Sciatic nerve (tissue), 2 donors: Measurements from ENCODE around the gene AOAH. TPM values are rescaled to one million over a fixed set of nuclear protein-coding genes. Genes with fewer than 3 reads are reported as not detected.
A peak's percentile ranks its signal among the peaks of the same experiment; 100 is the strongest.

Experiments used
- ATAC-seq: fragments of 200-7000 bp; cut with Tn5 transposase; one replicate; pipeline ENCODE4 v1.9.1; 2020; ENCODE audit warnings: mild to moderate bottlenecking, moderate library complexity
- DNase-seq: peaks from one replicate; pipeline ENCODE4 v3.0.0-alpha.2; 2020; ENCODE audit warnings: low spot score
- intact Hi-C: fragments of 100-400 bp; cut with DNase I; formaldehyde crosslinking; loops from one replicate; pipeline ENCODE4 v1.14.2; 2022
- total RNA-seq: library from RNA; stranded (reverse); fragmentation: NEBNext Ultra II Directional; extraction: Animal tissue kit (Norgen Biotek cat#: 25700); gene quantifications from one replicate; pipeline ENCODE4 v1.2.1, GENCODE V29; 2021
- donor health status: DM: no; HTN: no; CAD: no.
- donor health status: DM: no; HTN: no; CAD: no.

The AOAH gene
- total RNA-seq, 1 donor from 2014 or later: 20.6 TPM

DNA sequence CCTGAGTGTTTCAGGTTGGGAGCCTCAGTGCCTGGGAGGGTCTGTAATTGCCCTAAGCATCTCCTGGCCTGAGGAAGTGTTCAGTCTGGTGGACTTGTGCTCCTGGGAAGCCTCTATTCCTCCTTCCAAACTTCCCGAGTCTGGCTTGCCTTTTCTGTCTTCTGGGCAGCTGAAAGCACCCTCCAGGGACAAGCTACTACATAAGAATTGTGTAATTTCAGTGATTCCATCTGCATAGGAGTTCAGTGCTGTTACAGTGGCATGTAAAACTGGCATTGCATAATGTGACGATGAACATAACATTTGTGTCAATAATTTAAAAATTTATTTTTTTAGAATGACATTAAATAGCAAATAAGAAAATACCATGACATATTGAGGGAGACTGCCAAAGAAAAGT lies 109.3 kb downstream of the AOAH start:
- DNase-seq (no peak), ATAC-seq (peak; percentile 59)
- intact Hi-C loops: no loop called here

DNA sequence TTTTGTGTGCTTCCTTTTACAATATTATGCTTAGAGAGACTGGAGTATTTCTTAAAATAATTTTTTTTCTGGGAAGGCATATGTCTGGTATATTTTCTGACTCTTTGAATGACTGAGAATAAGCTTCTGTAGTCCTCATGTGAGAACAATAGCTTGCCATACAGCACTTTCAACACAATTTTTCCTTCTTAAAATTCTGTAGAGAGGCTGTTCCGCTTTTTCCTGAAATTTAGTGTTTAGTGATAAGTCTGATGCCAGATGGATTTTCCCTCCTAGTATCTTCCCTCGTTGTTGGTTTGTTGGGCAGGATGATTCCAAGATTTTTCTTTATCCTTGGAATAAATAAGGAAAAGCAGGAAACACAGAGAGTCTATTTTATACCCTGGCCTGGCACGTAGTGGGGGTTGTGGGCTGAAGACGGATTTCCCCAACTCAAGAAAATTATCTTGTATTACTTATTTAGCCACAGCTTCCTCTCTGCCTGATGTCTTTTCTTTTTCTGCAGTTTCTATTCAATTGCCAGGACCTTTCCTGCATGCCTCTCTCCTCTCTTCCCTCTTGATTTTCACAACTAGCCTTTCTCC lies 111.2 kb downstream of the AOAH start:
- intact Hi-C loops: no loop called here
- no peak for DNase-seq
- ATAC-seq: no peak

DNA sequence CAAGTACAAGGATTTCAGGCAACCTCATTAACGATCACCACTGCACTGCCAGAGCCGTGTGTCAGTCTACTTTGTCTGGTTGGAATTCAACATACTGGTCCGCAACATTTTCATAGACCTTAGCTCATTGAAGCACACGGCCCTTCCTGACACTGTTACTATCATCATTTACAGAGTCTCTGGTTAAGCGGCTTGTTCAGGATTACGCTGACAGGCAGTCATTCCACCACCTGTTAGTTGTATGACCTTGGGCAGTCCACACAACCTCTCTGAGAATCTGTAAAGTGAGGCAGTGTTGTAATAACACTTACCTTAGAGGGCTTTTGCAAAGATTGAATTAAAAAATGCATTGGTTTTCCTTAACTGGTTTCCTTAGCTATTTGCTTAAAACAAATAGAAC lies 112.6 kb downstream of the AOAH start:
- ATAC-seq (no peak), DNase-seq (no peak)
- intact Hi-C loops: no loop called here

DNA sequence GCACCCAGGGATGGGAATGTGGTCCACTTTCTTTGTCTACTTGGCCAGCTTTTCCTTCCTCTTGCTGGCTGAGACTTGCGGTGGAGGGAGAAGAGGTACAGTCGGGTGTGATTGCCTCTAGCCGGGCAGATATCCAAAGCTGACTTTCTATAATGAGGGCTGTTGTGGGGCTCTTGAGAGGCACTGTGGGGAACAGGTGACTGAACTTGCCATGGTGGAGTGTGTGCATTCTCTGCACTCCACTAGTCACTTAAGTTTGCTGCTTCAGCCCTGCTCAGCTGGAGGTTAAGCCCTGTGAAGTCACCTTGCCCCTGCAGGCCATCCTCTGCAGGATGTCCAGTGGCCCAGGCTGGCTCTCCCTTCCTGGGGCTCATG lies 116.6 kb downstream of the AOAH start:
- intact Hi-C loops: no loop called here
- DNase-seq (no peak), ATAC-seq (no peak)

DNA sequence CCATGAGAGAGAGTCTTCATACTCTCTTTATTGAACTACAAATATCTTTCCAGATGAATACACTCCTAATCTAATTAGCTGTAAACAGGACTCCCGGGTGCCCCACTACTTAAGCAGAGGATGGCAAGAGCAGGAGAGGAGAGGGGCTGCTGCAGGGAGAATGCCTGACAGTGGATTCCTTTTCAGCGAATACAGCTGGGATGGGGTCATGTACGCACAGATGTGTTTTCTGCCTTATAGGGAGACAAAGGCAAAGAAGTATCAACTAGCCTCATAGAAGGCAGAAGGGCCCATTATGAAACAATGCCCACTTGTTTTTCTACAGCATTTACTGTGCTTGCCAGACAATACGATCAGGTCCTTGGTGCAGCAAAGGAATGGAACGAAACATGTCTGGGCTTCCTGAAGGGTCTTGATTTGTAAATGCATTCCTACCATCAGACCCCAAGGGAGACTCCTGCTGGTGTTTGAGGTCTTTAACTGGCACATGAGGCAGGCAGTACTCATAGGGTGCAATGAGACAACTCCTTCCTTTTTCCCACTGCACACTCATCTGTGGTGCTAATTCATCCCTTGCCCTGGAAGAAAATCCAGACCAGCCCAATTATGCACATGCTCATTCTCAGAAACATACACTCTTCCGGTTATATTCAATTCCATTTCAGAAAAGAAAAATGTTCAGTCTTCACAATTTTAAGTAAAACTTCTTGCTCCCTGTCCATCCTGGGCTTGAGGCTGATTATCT lies 117.1 kb downstream of the AOAH start:
- intact Hi-C loops: no loop called here
- ATAC-seq: no peak
- DNase-seq: no peak

DNA sequence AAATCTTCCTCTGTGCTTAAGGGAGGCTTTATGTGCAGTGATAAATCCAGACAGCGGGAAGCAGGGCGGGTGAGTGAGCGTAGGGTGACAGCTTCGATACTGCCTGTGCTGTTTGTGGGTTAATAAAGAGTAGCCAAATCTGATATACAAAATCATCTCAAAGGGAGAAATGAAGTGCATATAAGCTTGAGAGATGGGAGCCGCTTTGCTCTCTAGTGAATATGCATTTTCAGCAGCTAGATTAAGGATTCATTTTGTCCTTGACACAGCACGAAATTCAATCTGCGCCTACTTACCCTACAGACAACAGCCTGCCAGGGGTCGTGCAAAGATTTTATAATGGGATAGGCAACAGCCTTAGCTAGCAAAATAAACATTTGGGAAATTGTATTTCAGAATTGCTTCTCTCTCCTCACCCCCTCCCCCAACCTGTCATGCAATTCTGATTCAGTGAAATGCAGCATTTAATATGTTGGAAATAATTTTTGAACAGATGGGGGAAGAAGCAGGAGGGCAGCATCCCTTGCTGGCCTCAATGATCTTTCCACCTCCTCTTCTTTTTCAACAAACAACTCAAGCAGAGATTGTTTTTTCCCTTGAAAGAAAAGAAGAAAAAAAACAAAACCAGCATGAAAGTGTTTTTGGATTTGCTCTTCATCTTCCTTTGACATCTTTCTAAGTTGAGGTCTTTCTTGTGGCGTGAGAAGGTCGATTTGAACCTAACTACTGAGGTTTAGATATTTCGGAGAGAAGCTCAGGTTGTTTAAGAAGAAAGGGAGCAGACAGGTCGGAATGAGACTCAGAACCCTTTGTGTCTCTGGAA lies 117.9 kb downstream of the AOAH start:
- DNase-seq (no peak), ATAC-seq (no peak)
- intact Hi-C loops: no loop called here

DNA sequence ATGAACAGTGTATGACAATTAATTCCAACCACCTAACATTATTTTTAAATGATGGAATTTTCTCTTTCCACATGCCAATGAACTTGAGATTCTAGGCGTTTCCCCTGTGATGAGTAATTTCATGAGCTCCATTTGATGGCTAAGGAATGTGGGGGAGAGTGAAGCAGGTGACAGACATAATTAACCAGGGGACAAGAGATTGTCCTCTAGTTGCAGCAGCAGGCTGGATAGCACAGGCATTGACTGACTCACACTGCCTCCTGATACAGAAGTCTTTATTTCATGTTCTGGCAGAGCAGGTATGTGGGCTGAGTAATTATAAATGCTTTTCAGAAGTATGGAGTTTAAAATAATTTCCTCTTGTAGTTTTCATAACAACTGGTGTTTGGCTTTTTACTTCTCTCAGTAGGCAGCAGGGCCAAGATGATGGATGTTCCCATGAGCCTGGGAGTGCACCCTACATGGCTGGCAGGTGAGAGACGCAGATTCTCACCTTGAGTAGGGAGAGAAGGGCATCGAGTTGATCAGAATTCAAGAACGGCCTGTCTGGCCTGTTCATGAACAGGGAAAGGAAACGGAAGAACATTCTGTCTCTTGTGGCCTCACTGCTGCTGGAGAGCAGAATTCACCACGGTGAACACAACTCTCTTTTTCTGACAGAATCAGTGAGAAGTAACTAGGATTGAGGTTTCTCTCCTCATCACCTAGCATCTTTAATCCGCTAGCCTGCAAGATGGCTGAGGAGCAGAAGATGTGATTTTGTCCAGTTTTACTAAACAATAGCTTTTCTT lies 118.8 kb downstream of the AOAH start:
- ATAC-seq (no peak), DNase-seq (no peak)
- intact Hi-C loops: no loop called here

DNA sequence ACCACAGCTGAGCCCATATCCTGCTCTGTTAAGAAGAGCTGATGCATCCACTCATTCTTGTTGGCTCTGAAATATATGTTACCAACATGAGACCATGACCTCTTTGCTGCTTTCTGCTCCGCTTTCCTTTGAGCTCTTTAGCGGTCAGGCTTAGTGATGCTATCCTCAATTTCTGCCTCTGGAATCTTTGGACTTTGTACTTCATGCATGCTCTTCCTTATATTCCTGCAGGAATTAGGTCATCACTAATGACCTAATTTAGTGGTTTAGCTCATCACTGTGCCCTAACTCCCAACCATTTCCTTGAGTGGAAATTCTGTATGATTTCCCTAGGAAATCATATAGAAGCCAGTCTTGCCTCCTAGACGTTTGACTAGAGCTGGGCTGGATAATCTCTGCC lies 119.5 kb downstream of the AOAH start:
- ATAC-seq: no peak
- intact Hi-C loops: no loop called here

DNA sequence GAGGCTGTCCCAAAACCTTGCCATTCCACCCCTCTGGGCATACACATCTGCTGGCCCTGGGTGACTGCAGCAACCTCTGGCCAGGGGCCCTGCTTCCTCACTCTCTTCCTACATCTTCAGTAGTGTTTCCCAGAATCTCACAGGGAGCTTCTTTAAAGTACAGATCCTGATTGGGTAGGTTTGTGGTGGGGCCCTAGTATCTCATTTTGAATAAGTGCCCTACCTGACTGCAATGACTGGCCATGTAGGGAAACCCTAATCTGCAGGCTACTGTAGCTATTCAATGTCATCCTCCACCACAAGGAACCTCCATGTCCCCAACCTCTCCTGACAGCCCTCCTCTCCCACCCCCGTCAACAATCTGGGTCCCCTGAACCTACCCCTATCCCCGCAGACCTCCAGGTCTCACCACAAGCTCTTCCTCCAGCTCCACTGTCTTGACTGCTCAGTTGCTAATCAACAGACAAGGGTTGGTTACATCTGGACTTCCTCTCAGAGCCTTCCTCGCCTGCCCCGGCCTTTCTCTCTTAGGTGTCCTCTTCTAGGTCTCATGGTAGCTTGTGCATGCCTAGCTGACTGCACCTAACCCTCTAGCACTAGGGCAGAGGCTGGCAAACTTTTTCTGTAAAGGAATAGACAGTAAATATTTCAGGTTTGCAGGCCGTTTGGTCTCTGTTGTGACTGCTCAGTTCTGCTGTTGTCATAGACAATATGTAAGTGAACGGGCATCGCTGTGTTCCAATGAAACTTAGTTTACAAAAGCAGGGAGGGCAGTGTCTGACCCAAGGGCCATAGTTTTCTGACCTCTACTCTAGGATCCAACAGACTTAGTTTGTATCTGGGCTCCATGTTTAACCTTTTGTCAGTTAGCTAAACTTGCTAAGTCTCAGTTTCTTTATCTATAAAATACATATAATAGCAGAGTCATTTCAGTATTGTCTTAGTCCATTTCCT lies 121.1 kb downstream of the AOAH start:
- DNase-seq: no peak
- ATAC-seq: no peak
- intact Hi-C loops: no loop called here

More for the DNA sequence above, 119.5 kb downstream of the AOAH start:
- no peak for DNase-seq

DNA sequence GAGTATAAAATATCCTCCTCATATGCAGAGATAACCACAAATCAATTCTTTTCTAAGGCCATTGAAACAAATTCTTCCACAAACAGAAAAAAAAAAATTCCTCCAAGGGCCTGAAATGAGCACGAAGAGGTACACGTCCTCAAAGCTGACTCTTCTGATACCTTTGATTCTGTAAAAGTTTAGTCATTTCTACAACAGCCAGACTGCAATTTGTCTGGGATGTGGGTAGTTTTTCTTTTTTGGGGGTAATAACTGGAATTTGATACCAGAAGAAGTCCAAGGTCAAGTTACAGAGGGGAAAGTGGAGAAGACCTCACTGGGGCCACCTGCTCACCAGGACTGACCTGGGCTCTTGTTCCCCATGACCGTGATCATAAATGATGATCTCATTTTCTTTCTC lies 121.8 kb downstream of the AOAH start:
- DNase-seq (no peak), ATAC-seq (no peak)
- intact Hi-C loops: no loop called here

DNA sequence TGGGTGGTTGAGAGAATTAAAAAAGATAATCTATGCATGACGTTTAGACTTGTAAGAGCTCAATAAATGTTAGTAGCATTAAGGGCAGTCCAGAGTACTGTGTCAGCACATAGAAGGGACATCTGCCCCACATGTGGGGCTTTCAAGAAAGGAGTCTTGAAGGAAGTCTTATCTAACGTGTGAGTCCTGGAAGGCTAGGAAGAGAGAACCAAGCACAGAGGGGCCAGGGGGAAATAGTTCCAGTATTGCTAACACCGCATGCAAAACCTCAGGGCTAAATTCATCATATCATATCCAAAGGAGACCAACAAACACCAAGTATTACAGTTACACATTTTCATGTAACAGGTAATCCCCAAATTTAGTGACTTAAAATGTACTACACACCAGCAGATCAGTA lies 122.7 kb downstream of the AOAH start:
- no peak for ATAC-seq
- no peak for DNase-seq

DNA sequence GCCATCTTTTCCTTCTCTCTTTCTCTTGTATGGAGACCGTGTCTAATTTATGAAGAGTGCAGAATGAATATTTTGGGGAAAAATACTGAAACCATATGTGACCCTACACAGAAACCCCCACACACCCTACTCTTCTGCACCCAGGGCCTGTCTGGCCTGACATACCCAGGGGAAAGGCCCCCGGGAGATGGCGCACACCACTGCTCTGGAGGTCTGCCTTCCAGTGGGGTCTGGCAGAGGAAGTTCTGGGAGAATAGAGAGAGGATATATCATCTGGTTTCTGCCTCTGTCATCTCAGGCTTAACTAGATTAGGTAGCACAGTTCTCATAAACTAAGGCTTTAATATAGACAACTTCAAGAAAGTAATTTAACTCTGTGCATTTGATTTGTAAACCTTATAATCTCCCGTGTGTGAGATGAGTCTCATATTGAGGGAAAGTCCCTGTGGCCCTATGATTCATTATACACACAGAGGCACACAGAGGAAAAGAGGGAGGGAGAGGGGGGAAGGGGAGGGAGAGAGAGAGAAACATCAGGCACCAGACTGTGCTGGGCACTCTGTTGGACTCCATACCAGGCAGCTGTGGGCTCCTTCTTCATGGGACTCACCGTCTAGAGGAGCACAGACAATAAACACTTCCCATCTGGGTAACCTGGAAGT lies 123.3 kb downstream of the AOAH start:
- DNase-seq (no peak), ATAC-seq (no peak)
- intact Hi-C loops: no loop called here

More for the DNA sequence above, 122.7 kb downstream of the AOAH start:
- intact Hi-C loops: no loop called here

DNA sequence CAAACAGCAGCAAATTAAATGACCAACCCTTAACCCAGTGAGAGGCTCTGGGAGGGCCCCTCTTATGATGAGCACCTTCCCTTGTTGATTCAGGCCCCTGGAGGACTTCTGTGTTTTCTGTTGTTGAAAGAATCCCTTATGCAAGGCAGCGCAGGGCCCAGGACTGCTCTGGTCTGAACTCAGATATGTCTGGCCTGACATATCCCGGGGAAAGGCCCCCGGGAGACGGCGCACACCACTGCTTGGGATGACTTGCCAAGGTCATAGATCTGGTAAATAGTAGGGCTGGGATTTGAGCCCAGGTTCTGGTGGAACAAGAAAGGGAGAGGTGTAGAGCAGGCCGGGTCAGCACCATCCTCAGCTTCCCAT lies 124.0 kb downstream of the AOAH start:
- intact Hi-C loops: no loop called here

DNA sequence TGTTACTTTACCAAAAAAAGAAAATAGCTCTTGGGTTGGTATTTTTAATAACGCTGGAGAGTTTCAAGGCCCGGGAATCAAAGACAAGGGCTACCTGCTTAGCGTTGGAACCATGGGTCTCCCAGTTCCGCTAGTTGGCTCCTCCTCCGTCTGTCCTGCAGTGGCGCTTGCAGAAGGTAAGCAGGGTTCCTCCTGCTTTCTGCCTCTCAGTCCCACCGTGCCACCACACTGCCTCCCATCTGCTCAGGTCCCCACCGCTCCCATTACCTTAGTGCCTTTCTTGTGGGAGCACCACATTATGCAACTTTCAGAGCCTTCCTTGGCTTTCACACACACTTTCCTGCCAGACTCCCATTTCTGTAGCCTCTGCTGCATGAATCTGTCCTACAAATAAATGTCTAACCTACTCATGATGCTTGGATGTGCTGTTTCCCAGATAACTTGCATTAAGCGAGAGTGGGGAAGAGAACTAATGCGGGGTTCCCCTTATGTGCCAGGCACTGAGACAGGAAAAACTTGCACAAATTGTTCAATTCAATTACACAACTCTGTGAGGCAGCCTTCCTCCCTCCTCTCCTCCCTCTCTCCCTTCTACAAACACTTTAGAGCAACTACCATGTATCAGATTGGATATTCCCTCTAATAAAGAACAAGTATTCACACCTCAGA lies 124.5 kb downstream of the AOAH start:
- intact Hi-C loops: no loop called here
- ATAC-seq (no peak), DNase-seq (no peak)

More for the DNA sequence above, 124.0 kb downstream of the AOAH start:
- DNase-seq (no peak), ATAC-seq (no peak)

DNA sequence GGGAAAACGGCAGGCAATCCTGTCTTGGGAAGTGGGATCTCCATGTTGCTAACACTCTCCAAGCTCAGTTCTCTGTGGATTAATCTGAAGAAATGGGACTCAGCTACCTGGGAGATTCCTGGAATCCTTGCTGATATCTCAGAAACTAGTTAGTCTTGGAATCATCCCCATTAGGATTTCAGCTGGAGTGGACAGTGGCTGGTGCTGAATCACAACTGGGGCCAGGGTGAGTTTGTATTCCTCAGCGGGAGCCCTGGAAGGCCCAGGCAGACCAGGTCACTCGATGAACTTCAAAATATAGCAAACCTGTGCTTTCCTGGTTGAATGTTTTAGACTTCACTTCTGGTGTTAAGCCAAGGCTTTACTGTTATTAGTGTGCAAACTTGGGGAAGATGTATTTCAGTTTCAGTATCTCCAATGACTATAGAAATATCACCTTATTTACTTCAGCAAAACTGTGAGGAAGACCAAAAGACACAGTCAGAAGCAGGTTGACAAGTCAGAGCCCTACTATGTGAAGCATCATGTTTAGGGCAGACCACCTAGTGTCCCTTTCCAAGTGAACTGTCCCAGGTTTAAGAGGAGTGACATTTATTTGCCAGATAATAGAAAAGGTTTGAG lies 126.1 kb downstream of the AOAH start:
- intact Hi-C loops: no loop called here
- DNase-seq: no peak
- no peak for ATAC-seq

DNA sequence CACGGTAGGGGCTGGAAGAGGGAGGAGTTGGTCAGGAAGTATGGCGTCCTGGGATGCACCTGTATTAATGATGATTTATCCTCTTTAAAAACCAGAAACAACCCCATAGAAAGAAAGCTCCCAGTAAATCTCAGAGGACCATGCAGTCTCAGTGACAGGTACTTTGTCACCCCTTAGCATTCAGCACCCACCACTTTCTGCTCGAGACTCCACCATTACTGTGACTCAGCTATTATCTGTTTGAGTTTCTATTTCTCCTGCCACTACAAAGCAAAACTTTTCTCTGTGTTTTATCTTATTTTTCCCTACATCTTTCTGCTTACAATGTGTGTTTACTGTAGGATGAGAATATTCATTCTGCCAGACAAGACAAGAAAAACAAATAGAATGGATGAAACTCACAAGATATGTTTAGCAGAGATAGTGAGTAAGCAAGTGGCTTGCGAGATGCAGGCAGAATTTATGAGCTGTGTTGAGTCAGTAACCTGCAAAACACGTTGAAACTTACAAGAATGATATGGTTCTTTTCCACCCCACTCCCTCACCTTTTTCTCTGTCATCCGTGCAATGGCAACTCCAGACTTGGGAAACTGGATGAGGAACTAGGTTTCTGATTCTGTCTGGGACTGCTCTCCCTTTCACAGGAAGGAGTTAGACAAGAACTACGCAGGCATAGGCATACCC lies 127.1 kb downstream of the AOAH start:
- DNase-seq (no peak), ATAC-seq (no peak)
- intact Hi-C loops: no loop called here
